ENCODE data around the gene WNT3. TPM values are rescaled to one million over a fixed set of nuclear protein-coding genes. Genes with fewer than 3 reads are reported as not detected.

Gene WNT3
- total and polyA plus RNA-seq, 4 donors: 0.19 to 4.3 (median 2.7) TPM

GRCh38 chr17:46809110-46809571 is 9.4 kb downstream of the WNT3 start:
- Histone ChIP-seq H3K27me3 (ENCODE audit: control insufficient read depth in 4 of 4, insufficient read depth in 4 of 4, low read length in 3 of 4) (no peaks in the 10 kb centered on the region), H3K4me1 (ENCODE audit: control insufficient read depth in 4 of 4, insufficient read depth in 4 of 4, low read length in 3 of 4) (no peaks in the 10 kb centered on the region), H3K36me3 (ENCODE audit: control insufficient read depth in 4 of 4, insufficient read depth in 3 of 4, low read depth in 1 of 4, low read length in 3 of 4) (no peaks in the 10 kb centered on the region), H3K27ac (ENCODE audit: low read depth in 1 of 2, low read length in 2 of 2) (no peak overlapping the region), H3K4me3 (ENCODE audit: low read depth in 1 of 3, low read length in 3 of 3) (no peak overlapping the region), H3K9ac (ENCODE audit: low read depth in 1 of 2, low read length in 2 of 2) (no peak overlapping the region), H3K9me3 (ENCODE audit: control insufficient read depth in 4 of 4, low read length in 3 of 4) (no peaks in the 10 kb centered on the region)
- no peak for DNase-seq (ENCODE audit: low spot score)
- 91% methylated on average over 8 of the region's 8 CpGs for WGBS
- TF ChIP-seq RXRA (IDR thresholded peaks at IDR 0.05) (no peak), HNF4G (IDR thresholded peaks at IDR 0.05) (no peak), FOXA2 (IDR thresholded peaks at IDR 0.05) (no peak), HNF4A (conservative IDR thresholded peaks at IDR 0.05) (no peak), YY1 (IDR thresholded peaks at IDR 0.05) (no peak)

GRCh38 chr17:46805771-46806170 is 12.7 kb downstream of the WNT3 start:
- Histone ChIP-seq H3K36me3 (ENCODE audit: control insufficient read depth in 4 of 4, insufficient read depth in 3 of 4, low read depth in 1 of 4, low read length in 3 of 4) (no peaks in the 10 kb centered on the region), H3K27ac (ENCODE audit: low read depth in 1 of 2, low read length in 2 of 2) (no peak overlapping the region), H3K9me3 (ENCODE audit: control insufficient read depth in 4 of 4, low read length in 3 of 4) (no peaks in the 10 kb centered on the region), H3K4me3 (ENCODE audit: low read depth in 1 of 3, low read length in 3 of 3) (no peak overlapping the region), H3K4me1 (ENCODE audit: control insufficient read depth in 4 of 4, insufficient read depth in 4 of 4, low read length in 3 of 4) (no peaks in the 10 kb centered on the region), H3K27me3 (ENCODE audit: control insufficient read depth in 4 of 4, insufficient read depth in 4 of 4, low read length in 3 of 4) (no peaks in the 10 kb centered on the region), H3K9ac (ENCODE audit: low read depth in 1 of 2, low read length in 2 of 2) (no peak overlapping the region)
- DNase-seq (ENCODE audit: low spot score): no peak
- TF ChIP-seq MAX (IDR thresholded peaks at IDR 0.05) (no peak), SP1 (IDR thresholded peaks at IDR 0.05) (no peak), NR2F2 (IDR thresholded peaks at IDR 0.05) (no peak), YY1 (IDR thresholded peaks at IDR 0.05) (no peak), HNF4A (conservative IDR thresholded peaks at IDR 0.05) (no peak), ATF3 (IDR thresholded peaks at IDR 0.05) (no peak), EGR1 (IDR thresholded peaks at IDR 0.05; ENCODE audit: low read depth in 2 of 2) (no peak), TAF1 (conservative IDR thresholded peaks at IDR 0.05) (no peak), CTCF (IDR thresholded peaks at IDR 0.05; ENCODE audit: low read depth, low read length, missing input control) (no peak), JUND (IDR thresholded peaks at IDR 0.05) (no peak), HNF4G (IDR thresholded peaks at IDR 0.05) (no peak), ZBTB33 (IDR thresholded peaks at IDR 0.05) (no peak), FOXA2 (IDR thresholded peaks at IDR 0.05) (no peak), RXRA (IDR thresholded peaks at IDR 0.05) (no peak)
- WGBS: 94% methylated on average over 6 of the region's 6 CpGs

GRCh38 chr17:46803544-46803943 is 14.9 kb downstream of the WNT3 start:
- Histone ChIP-seq H3K27ac (ENCODE audit: low read depth in 1 of 2, low read length in 2 of 2) (no peak overlapping the region), H3K36me3 (ENCODE audit: control insufficient read depth in 4 of 4, insufficient read depth in 3 of 4, low read depth in 1 of 4, low read length in 3 of 4) (no peaks in the 10 kb centered on the region), H3K9ac (ENCODE audit: low read depth in 1 of 2, low read length in 2 of 2) (no peak overlapping the region), H3K4me3 (ENCODE audit: low read depth in 1 of 3, low read length in 3 of 3) (no peak overlapping the region), H3K27me3 (ENCODE audit: control insufficient read depth in 4 of 4, insufficient read depth in 4 of 4, low read length in 3 of 4) (no peaks in the 10 kb centered on the region), H3K4me1 (ENCODE audit: control insufficient read depth in 4 of 4, insufficient read depth in 4 of 4, low read length in 3 of 4) (no peaks in the 10 kb centered on the region), H3K9me3 (ENCODE audit: control insufficient read depth in 4 of 4, low read length in 3 of 4) (no peaks in the 10 kb centered on the region)
- WGBS: 95% methylated on average over 5 of the region's 5 CpGs
- DNase-seq (ENCODE audit: low spot score): no peak
- TF ChIP-seq HNF4G (IDR thresholded peaks at IDR 0.05) (no peak), GABPA (IDR thresholded peaks at IDR 0.05 in 1 of 2, conservative IDR thresholded peaks at IDR 0.05 in 1 of 2) (no peak), MAX (IDR thresholded peaks at IDR 0.05) (no peak), RXRA (IDR thresholded peaks at IDR 0.05) (no peak), ATF3 (IDR thresholded peaks at IDR 0.05) (no peak), YY1 (IDR thresholded peaks at IDR 0.05) (no peak), REST (IDR thresholded peaks at IDR 0.05) (no peak), FOXA1 (IDR thresholded peaks at IDR 0.05) (no peak), EGR1 (IDR thresholded peaks at IDR 0.05; ENCODE audit: low read depth in 2 of 2) (no peak), SP1 (IDR thresholded peaks at IDR 0.05) (no peak), TAF1 (conservative IDR thresholded peaks at IDR 0.05) (no peak), NR2F2 (IDR thresholded peaks at IDR 0.05) (no peak)
